ENCODE data around the gene IRS2. TPM values are rescaled to one million over a fixed set of nuclear protein-coding genes. Genes with fewer than 3 reads are reported as not detected.

IRS2 gene
- total and polyA plus RNA-seq, 2 experiments from 2014 or later = 3.6 to 14.5 TPM

DNA sequence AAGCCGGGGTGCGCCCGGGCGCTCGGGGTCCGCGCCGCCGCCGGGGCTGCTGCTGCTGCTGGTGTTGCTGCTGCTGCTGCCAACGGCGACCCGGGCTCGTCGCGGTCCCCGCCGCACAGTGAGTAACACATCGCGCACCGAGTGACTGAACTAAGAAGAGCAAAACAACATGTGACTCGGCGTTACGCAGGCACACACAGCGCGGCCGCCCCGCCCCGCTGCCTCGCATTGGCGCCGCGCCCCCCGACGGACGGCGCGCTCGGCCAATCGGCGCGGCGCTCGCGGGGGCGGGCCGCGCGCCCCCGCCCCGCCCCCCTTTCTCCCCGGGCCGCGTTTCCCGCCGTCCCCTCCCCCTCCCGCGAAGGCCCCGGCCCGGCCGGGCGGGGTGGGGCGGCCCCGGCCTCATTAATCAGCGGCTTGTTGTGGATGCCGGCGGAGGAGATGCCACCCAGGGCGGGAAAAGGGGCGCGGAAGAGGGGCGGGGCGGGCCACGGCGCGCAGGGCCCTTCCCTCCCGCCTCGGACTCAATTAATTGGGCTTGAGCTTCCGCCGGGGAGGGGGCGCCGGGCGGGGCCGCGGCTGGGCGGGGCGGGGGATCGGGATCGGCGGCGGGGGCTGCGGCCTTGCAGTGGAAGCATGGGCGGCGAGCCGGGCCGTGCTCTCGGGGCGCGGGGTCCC is at the start of gene IRS2 (continued):
- TF ChIP-seq REST (IDR thresholded peaks at IDR 0.05; ENCODE audit: unreplicated experiment) = no peak
- peak; percentile 76 for TF ChIP-seq CREB1 (CRISPR knock-in tag; IDR thresholded peaks at IDR 0.05; ENCODE audit: low read depth)
- no peak for TF ChIP-seq ZNF114 (CRISPR knock-in tag; IDR thresholded peaks at IDR 0.05)

GRCh38 chr13:109834973-109835720 is 48.8 kb upstream of the IRS2 start:
- H3K27ac Mint-ChIP-seq = 0 out of 2 replicates have a peak overlapping the region, but pooled peaks have one; percentile 18
- H3K27me3 Mint-ChIP-seq (ENCODE audit: insufficient read depth, low read depth, poor library complexity) = peaks cover 4% of the 10 kb centered on the region
- DNase-seq (ENCODE audit: low spot score) (no peak), ATAC-seq (no peak)
- H3F3A ChIP-seq (replicated peaks; ENCODE audit: low read depth) = no peaks in the 10 kb centered on the region
- peaks cover 21% of the 10 kb centered on the region for H3K4me1 ChIP-seq (ENCODE audit: insufficient read depth)
- H3K27me3 ChIP-seq (ENCODE audit: insufficient read depth) = no peaks in the 10 kb centered on the region
- no peak overlapping the region for H3K27ac ChIP-seq (ENCODE audit: low read depth)
- H3K4me1 Mint-ChIP-seq = peaks cover 16% of the 10 kb centered on the region
- no peak overlapping the region for H3K4me3 ChIP-seq
- H3K4me2 ChIP-seq = peak overlapping the region; percentile 46; the same call in 1 of the 2 replicates
- H4K20me1 ChIP-seq (replicated peaks; ENCODE audit: insufficient read depth) = no peaks in the 10 kb centered on the region
- no peaks in the 10 kb centered on the region for H3K9me3 Mint-ChIP-seq
- H3K79me2 ChIP-seq (replicated peaks; ENCODE audit: insufficient read depth) = no peaks in the 10 kb centered on the region
- H3K4me3 Mint-ChIP-seq = no peak overlapping the region
- H2AFZ ChIP-seq = peak overlapping the region; percentile 32
- H3K36me3 ChIP-seq (ENCODE audit: insufficient read depth) = no peaks in the 10 kb centered on the region
- no peaks in the 10 kb centered on the region for H3K36me3 Mint-ChIP-seq (ENCODE audit: low read depth)
- peaks cover 4% of the 10 kb centered on the region; the same call in 1 of the 2 replicates for H3K9me2 ChIP-seq (ENCODE audit: insufficient read depth)
- TF ChIP-seq ZNF331 (CRISPR knock-in tag; IDR thresholded peaks at IDR 0.05; ENCODE audit: low read depth) (no peak), STAT1 (IDR thresholded peaks at IDR 0.05; ENCODE audit: unreplicated experiment) (no peak), CREB1 (CRISPR knock-in tag; IDR thresholded peaks at IDR 0.05; ENCODE audit: low read depth) (no peak), ZNF114 (CRISPR knock-in tag; IDR thresholded peaks at IDR 0.05) (no peak), REST (IDR thresholded peaks at IDR 0.05; ENCODE audit: unreplicated experiment) (no peak), EZH2phosphoT487 (IDR thresholded peaks at IDR 0.05; ENCODE audit: unreplicated experiment) (no peak), EZH2 (IDR thresholded peaks at IDR 0.05; ENCODE audit: low read depth, unreplicated experiment) (no peak), NANOG (IDR thresholded peaks at IDR 0.05; ENCODE audit: borderline replicate concordance) (no peak), JUNB (IDR thresholded peaks at IDR 0.05; ENCODE audit: unreplicated experiment) (no peak)

All from GM23338 (cell line).